AG10803 (cell line): ENCODE data around the gene MAP7.

ENCODE experiments used
- DNase-seq: peaks from one replicate; pipeline ENCODE4 v3.0.0; 2010; ENCODE audit warnings: low read depth
- H3K4me3 ChIP-seq: 2 replicates; pipeline ENCODE4 v1.5.1; 2011; ENCODE audit warnings: mild to moderate bottlenecking, low read length, control low read depth
- CTCF ChIP-seq: conservative IDR thresholded peaks from 2 replicates; pipeline ENCODE4 v1.5.1; 2011; ENCODE audit warnings: mild to moderate bottlenecking, low read length, control low read depth, inconsistent platforms

MAP7 gene

GRCh38 chr6:136524339-136524935 lies 25.8 kb downstream of the MAP7 start:
- no peak for TF ChIP-seq CTCF
- DNase-seq = no peak
- no peak overlapping the region for H3K4me3 ChIP-seq

GRCh38 chr6:136523196-136523595 lies 27.0 kb downstream of the MAP7 start:
- TF ChIP-seq CTCF = no peak
- no peak for DNase-seq
- H3K4me3 ChIP-seq = no peak overlapping the region

GRCh38 chr6:136522636-136523035 lies 27.6 kb downstream of the MAP7 start:
- H3K4me3 ChIP-seq = no peak overlapping the region
- DNase-seq = no peak
- no peak for TF ChIP-seq CTCF

- DNase-seq = no peak
- no peak for TF ChIP-seq CTCF
- no peak overlapping the region for H3K4me3 ChIP-seq
Observed at GRCh38 chr6:136521911-136522310, 28.3 kb downstream of the MAP7 start.

- no peak for DNase-seq
- no peak for TF ChIP-seq CTCF
- no peak overlapping the region for H3K4me3 ChIP-seq
Observed at GRCh38 chr6:136521427-136521826, 28.8 kb downstream of the MAP7 start.

- TF ChIP-seq CTCF = no peak
- no peak overlapping the region for H3K4me3 ChIP-seq
- no peak for DNase-seq
Observed at GRCh38 chr6:136520517-136520916, 29.7 kb downstream of the MAP7 start.

- no peak for DNase-seq
- no peak overlapping the region for H3K4me3 ChIP-seq
- TF ChIP-seq CTCF = no peak
Observed at GRCh38 chr6:136517582-136517981, 32.6 kb downstream of the MAP7 start.
